ENCODE measurements around the gene SCD5. TPM values are rescaled to one million over a fixed set of nuclear protein-coding genes. Genes with fewer than 3 reads are reported as not detected.

The SCD5 gene
- total and polyA plus RNA-seq, 2 of the 13 experiments (the other 11 are each of a cell fraction or from before 2014, with no cell fraction given) = not detected

GRCh38 chr4:82710197-82710929 lies 88.2 kb downstream of the SCD5 start (continued):
- TF ChIP-seq TFAP4 (IDR thresholded peaks at IDR 0.05; ENCODE audit: borderline replicate concordance, low read depth) (peak; percentile 71; the same call in 1 of the 2 replicates), CTCF (CRISPR knock-in tag; IDR thresholded peaks at IDR 0.05) (peak; percentile 58), SSRP1 (CRISPR knock-in tag; IDR thresholded peaks at IDR 0.05) (no peak), STAT5B (CRISPR knock-in tag; IDR thresholded peaks at IDR 0.05) (no peak), ZNF18 (CRISPR knock-in tag; IDR thresholded peaks at IDR 0.05; ENCODE audit: insufficient replicate concordance) (peak; percentile 98), SOX5 (CRISPR knock-in tag; IDR thresholded peaks at IDR 0.05; ENCODE audit: borderline replicate concordance) (peak; percentile 65; the same call in 1 of the 2 replicates), ZNF292 (CRISPR knock-in tag; IDR thresholded peaks at IDR 0.05; ENCODE audit: borderline replicate concordance, low read depth) (peak; percentile 33; the same call in 1 of the 2 replicates), ZNF276 (CRISPR knock-in tag; IDR thresholded peaks at IDR 0.05; ENCODE audit: low read depth) (no peak), ARID4A (CRISPR knock-in tag; IDR thresholded peaks at IDR 0.05; ENCODE audit: borderline replicate concordance) (peak; percentile 24; the same call in 1 of the 2 replicates), TOPORS (CRISPR knock-in tag; IDR thresholded peaks at IDR 0.05) (0 out of 2 replicates have a peak, but pooled peaks have one; percentile 14), ZEB1 (IDR thresholded peaks at IDR 0.05; ENCODE audit: insufficient replicate concordance, low read depth) (no peak), GATAD2A (CRISPR knock-in tag; IDR thresholded peaks at IDR 0.05) (peak; percentile 40; the same call in 1 of the 2 replicates), FOXP4 (CRISPR knock-in tag; IDR thresholded peaks at IDR 0.05) (peak; percentile 55; the same call in 1 of the 2 replicates), JUN (CRISPR knock-in tag; IDR thresholded peaks at IDR 0.05) (no peak), SP5 (CRISPR knock-in tag; IDR thresholded peaks at IDR 0.05; ENCODE audit: borderline replicate concordance, low read depth) (peak; percentile 89), ZMYM4 (CRISPR knock-in tag; IDR thresholded peaks at IDR 0.05) (peak; percentile 41; the same call in 1 of the 2 replicates)
